LNCaP clone FGC (cell line): ENCODE measurements around the gene CNGA4.
"Not testable (repeated sequence)": the region's sequence is repeated elsewhere in the genome, so short reads cannot be mapped to it uniquely, and the experiment has no call there.

Experiments
- DNase-seq: peaks from one replicate; pipeline ENCODE4 v3.0.0-alpha.2; 2011; ENCODE audit warnings: low read depth
- H3K4me3 ChIP-seq: 2 replicates; pipeline ENCODE4 v1.5.1; 2011; ENCODE audit warnings: mild to moderate bottlenecking, low read depth, low read length, control low read depth
- CTCF ChIP-seq: IDR thresholded peaks from 2 replicates; pipeline ENCODE4 v1.5.1; 2012; ENCODE audit warnings: mild to moderate bottlenecking; ENCODE audit not compliant: control insufficient read depth, insufficient read depth; ENCODE audit errors: extremely low read depth

Gene CNGA4

DNA sequence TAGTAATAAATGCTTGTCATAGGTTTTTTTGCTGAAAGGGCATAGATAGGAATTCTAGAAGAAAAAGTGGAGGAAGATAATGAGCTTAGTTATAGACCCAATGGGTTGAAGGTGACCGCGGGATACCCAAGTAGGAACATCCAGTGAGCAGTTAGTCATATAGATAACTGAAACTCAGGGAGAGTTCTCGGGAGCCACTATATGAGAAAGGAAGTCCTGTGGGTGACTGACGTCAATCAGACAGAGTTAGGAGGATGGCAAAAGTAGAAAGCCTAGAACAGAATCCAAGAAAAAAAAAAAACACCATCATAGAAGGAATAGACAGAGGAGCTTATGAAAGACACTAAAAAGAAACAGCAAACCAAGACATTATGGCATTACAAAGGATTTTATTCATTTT lies 1.6 kb upstream of the CNGA4 start:
- no peak for DNase-seq
- no peak overlapping the region for H3K4me3 ChIP-seq
- TF ChIP-seq CTCF, result no peak

DNA sequence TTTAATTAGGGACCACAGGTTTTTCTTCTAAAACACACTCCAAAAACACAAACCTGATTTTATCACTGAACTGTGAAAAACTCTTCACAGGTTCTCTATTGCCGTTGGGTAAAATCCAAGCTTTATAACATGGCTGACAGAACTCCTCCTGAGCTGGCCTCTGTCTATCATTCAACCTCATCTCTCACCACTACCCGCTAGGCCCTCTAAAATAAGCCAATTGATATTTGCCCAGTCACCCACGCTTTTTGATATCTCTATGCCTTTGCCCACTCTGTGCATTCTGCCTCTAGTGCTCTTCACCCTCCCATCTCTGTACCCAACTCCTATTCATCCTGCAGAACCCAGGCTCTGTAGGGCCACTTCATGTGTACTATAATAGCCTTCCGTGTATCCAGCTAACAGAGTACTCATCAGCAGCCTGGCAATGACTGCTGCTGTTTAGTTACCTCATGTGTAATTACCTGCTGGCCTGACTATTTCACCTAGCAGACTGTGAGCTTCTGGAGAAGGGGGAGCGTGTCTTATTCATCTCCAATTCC lies 1.1 kb upstream of the CNGA4 start:
- DNase-seq, result no peak
- no peak for TF ChIP-seq CTCF

DNA sequence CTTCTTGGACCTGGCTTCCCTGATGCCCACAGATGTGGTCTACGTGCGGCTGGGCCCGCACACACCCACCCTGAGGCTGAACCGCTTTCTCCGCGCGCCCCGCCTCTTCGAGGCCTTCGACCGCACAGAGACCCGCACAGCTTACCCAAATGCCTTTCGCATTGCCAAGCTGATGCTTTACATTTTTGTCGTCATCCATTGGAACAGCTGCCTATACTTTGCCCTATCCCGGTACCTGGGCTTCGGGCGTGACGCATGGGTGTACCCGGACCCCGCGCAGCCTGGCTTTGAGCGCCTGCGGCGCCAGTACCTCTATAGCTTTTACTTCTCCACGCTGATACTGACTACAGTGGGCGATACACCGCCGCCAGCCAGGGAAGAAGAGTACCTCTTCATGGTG lies 1.2 kb downstream of the CNGA4 start:
- DNase-seq, result no peak
- no peak overlapping the region for H3K4me3 ChIP-seq
- TF ChIP-seq CTCF, result no peak

More for the DNA sequence above, 1.1 kb upstream of the CNGA4 start:
- H3K4me3 ChIP-seq, result no peak overlapping the region

DNA sequence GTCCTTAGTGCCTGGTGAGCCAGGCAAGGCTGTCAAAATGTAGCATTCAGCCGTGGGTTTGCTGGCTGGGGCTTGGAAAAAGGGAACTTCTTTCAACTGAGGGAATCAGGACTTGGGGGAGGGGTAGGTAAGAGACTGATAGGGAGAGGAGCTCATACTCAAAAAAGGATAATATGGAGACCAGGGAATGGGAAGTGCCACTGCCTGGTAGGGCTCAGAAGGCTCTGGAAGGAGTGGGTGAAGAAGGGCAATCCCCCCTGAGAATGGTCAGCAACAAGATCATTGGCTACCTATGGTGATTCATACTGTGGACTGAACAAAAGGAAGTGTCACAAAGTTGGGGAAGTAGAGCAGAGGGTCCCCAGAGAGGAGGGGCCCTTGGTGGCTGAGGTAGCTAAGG lies 1.9 kb downstream of the CNGA4 start:
- TF ChIP-seq CTCF, result no peak
- DNase-seq, result no peak

DNA sequence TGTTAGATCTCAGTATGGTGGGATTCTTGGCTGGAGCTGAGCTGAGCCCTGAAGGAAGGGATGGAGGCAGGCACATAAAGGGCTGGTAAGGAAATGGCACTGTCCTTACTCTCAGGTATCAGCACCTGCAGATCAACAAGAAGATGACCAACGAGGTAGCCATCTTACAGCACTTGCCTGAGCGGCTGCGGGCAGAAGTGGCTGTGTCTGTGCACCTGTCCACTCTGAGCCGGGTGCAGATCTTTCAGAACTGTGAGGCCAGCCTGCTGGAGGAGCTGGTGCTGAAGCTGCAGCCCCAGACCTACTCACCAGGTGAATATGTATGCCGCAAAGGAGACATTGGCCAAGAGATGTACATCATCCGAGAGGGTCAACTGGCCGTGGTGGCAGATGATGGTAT lies 2.4 kb downstream of the CNGA4 start:
- TF ChIP-seq CTCF, result no peak
- no peak for DNase-seq

More for the DNA sequence above, 1.9 kb downstream of the CNGA4 start:
- H3K4me3 ChIP-seq, result no peak overlapping the region

GRCh38 chr11:6245536-6245935 lies 6.6 kb downstream of the CNGA4 start:
- DNase-seq, result no peak
- TF ChIP-seq CTCF, result no peak
- no peak overlapping the region for H3K4me3 ChIP-seq

More for the DNA sequence above, 2.4 kb downstream of the CNGA4 start:
- H3K4me3 ChIP-seq, result no peak overlapping the region

GRCh38 chr11:6248248-6248647 lies 9.4 kb downstream of the CNGA4 start:
- TF ChIP-seq CTCF, result no peak
- no peak overlapping the region for H3K4me3 ChIP-seq
- DNase-seq, result no peak

GRCh38 chr11:6248897-6249296 lies 10.0 kb downstream of the CNGA4 start:
- H3K4me3 ChIP-seq, DNase-seq: not testable (repeated sequence)
